Neural progenitor cell (in vitro differentiated cells): ENCODE measurements around the gene CCR4. TPM values are rescaled to one million over a fixed set of nuclear protein-coding genes. Genes with fewer than 3 reads are reported as not detected.
"Not testable (repeated sequence)": the region's sequence is repeated elsewhere in the genome, so short reads cannot be mapped to it uniquely, and the experiment has no call there.

Experiments
- DNase-seq: peaks from one replicate; pipeline ENCODE4 v3.0.0-alpha.2; 2016; ENCODE audit warnings: low spot score
- H2AFZ ChIP-seq: fragments of 200-600 bp; sonication (generic); replicated peaks from 2 replicates; pipeline ENCODE4 v1.6.1; 2016; ENCODE audit warnings: antibody characterized with exemption
- H3F3A ChIP-seq: fragments of 200-600 bp; sonication (generic); 2 replicates; pipeline ENCODE4 v1.6.1; 2016; ENCODE audit warnings: antibody characterized with exemption, low read depth
- H3K27ac ChIP-seq: fragments of 200-600 bp; sonication (generic); 2 replicates; pipeline ENCODE4 v1.5.1; 2016; ENCODE audit warnings: mild to moderate bottlenecking
- H3K27me3 ChIP-seq: fragments of 200-600 bp; sonication (generic); 2 replicates; pipeline ENCODE4 v1.6.1; 2016; ENCODE audit warnings: mild to moderate bottlenecking, moderate library complexity
- H3K36me3 ChIP-seq: fragments of 200-600 bp; sonication (generic); 2 replicates; pipeline ENCODE4 v1.5.1; 2016
- H3K4me1 ChIP-seq: fragments of 200-600 bp; sonication (generic); 2 replicates; pipeline ENCODE4 v1.6.1; 2016; ENCODE audit warnings: mixed run types
- H3K4me2 ChIP-seq: fragments of 200-600 bp; sonication (generic); 2 replicates; pipeline ENCODE4 v1.6.1; 2016
- H3K4me3 ChIP-seq: fragments of 200-600 bp; sonication (generic); 2 replicates; pipeline ENCODE4 v1.5.1; 2016
- H3K79me2 ChIP-seq: fragments of 200-600 bp; sonication (generic); 2 replicates; pipeline ENCODE4 v1.6.1; 2016; ENCODE audit warnings: low read depth
- H3K9ac ChIP-seq: fragments of 200-600 bp; sonication (generic); 2 replicates; pipeline ENCODE4 v1.6.1; 2016
- H3K9me3 ChIP-seq: fragments of 200-600 bp; sonication (generic); 2 replicates; pipeline ENCODE4 v1.5.1; 2016; ENCODE audit warnings: low read depth
- H4K20me1 ChIP-seq: fragments of 200-600 bp; sonication (generic); 2 replicates; pipeline ENCODE4 v1.6.1; 2016; ENCODE audit warnings: low read depth
- H3K27ac Mint-ChIP-seq: 3 replicates; pipeline ENCODE4 v1.8.0; 2021; ENCODE audit warnings: mixed read lengths
- H3K27me3 Mint-ChIP-seq: 2 replicates; pipeline ENCODE4 v1.8.0; 2022; ENCODE audit warnings: low read depth, mild to moderate bottlenecking, inconsistent platforms, moderate library complexity, mixed read lengths; ENCODE audit not compliant: insufficient read depth
- H3K36me3 Mint-ChIP-seq: 3 replicates; pipeline ENCODE4 v1.8.0; 2021; ENCODE audit warnings: mixed read lengths
- H3K4me1 Mint-ChIP-seq: 3 replicates; pipeline ENCODE4 v1.8.0; 2021; ENCODE audit warnings: mixed read lengths
- H3K4me3 Mint-ChIP-seq: 3 replicates; pipeline ENCODE4 v1.8.0; 2021; ENCODE audit warnings: mild to moderate bottlenecking, moderate library complexity, mixed read lengths
- H3K9me3 Mint-ChIP-seq: 3 replicates; pipeline ENCODE4 v1.8.0; 2020; ENCODE audit warnings: mixed read lengths
- EZH2 ChIP-seq: fragments of 200-600 bp; sonication (generic); IDR thresholded peaks from 2 replicates; pipeline ENCODE4 v1.6.1; 2017; ENCODE audit warnings: antibody characterized with exemption, mild to moderate bottlenecking, moderate library complexity
- EZH2phosphoT487 ChIP-seq: fragments of 200-600 bp; sonication (generic); IDR thresholded peaks from 2 replicates; pipeline ENCODE4 v1.6.1; 2017; ENCODE audit warnings: antibody characterized with exemption
- total RNA-seq: library from RNA; depleted of rRNA; stranded (reverse); fragments of >200 nt; gene quantifications from 2 replicates; pipeline ENCODE4 v1.2.3, GENCODE V29; 2015; ENCODE audit warnings: low replicate concordance
- TF ChIP-seq, protein P1 (sequence below): fragments of 200-600 bp; sonication (generic); IDR thresholded peaks from 2 replicates; pipeline ENCODE4 v1.5.1; 2017; ENCODE audit warnings: antibody characterized with exemption, mild to moderate bottlenecking

Gene CCR4
- total RNA-seq, 1 donor from 2014 or later = not detected

DNA sequence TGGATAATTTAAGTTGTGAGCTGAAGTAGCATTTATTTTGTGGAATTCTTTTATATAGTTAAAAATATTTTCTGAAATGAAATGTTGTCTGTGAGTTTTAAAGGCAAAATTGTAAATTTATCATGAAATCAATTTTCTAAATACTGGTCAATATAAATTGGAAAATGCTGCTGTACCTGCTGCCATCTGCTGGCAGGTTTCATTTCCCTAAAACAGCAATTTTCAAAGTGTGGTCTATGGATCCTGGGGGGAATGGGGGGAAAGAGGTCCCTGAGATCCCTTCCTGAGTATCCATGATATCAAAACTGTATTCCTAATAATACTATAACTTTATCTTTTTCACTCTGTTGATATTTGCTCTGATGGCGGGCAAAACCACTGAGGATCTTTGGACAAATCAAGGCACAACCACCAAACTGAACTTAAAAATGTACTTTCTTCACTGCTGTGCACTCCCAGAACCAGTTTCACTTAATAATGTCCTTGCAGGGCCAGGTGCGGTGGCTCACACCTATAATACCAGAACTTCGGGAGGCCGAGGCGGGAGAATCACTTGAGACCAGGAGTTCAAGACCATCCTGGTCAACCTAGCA lies 17.2 kb upstream of the CCR4 start:
- Histone ChIP-seq H3K27ac (no peak overlapping the region), H3F3A (peaks cover 7% of the 10 kb centered on the region), H3K4me2 (no peak overlapping the region), H3K9ac (no peak overlapping the region), H3K79me2 (no peaks in the 10 kb centered on the region), H3K9me3 (no peaks in the 10 kb centered on the region), H3K4me1 (no peaks in the 10 kb centered on the region), H3K4me3 (no peak overlapping the region), H3K27me3 (no peaks in the 10 kb centered on the region), H3K36me3 (no peaks in the 10 kb centered on the region), H2AFZ (no peak overlapping the region), H4K20me1 (no peaks in the 10 kb centered on the region)
- Mint-ChIP-seq H3K27ac (no peak overlapping the region), H3K9me3 (no peaks in the 10 kb centered on the region), H3K36me3 (no peaks in the 10 kb centered on the region), H3K4me1 (no peaks in the 10 kb centered on the region), H3K4me3 (no peak overlapping the region), H3K27me3 (peaks cover 4% of the 10 kb centered on the region)
- no peak for TF ChIP-seq EZH2phosphoT487
- TF ChIP-seq, protein P1, sequence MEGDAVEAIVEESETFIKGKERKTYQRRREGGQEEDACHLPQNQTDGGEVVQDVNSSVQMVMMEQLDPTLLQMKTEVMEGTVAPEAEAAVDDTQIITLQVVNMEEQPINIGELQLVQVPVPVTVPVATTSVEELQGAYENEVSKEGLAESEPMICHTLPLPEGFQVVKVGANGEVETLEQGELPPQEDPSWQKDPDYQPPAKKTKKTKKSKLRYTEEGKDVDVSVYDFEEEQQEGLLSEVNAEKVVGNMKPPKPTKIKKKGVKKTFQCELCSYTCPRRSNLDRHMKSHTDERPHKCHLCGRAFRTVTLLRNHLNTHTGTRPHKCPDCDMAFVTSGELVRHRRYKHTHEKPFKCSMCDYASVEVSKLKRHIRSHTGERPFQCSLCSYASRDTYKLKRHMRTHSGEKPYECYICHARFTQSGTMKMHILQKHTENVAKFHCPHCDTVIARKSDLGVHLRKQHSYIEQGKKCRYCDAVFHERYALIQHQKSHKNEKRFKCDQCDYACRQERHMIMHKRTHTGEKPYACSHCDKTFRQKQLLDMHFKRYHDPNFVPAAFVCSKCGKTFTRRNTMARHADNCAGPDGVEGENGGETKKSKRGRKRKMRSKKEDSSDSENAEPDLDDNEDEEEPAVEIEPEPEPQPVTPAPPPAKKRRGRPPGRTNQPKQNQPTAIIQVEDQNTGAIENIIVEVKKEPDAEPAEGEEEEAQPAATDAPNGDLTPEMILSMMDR = peak; percentile 89
- DNase-seq = peak; percentile 40

DNA sequence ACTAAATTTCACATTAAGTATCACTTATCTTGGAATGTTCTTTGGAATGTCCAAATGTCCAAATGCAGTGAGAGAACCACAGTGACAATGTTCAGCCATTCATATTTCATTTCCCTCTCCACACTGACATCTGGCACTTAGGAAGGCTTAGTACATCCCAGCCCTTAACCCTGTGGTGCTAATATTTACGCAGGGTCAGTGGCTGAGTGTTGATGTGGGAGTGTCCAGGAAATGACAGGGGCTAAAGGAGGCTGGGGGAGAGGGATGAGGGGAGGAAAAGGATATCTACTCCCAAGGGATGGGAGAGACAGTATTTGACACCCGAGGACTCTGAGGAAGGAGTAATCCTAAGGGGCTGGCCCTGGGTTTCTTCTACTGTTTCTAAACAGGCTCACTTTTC lies 14.1 kb upstream of the CCR4 start:
- H2AFZ ChIP-seq = no peak overlapping the region
- H3K27me3 ChIP-seq = no peaks in the 10 kb centered on the region
- DNase-seq = no peak
- no peak overlapping the region for H3K4me2 ChIP-seq
- Mint-ChIP-seq H3K4me1 (no peaks in the 10 kb centered on the region), H3K4me3 (no peak overlapping the region), H3K27ac (no peak overlapping the region), H3K27me3 (peaks cover 2% of the 10 kb centered on the region), H3K36me3 (no peaks in the 10 kb centered on the region), H3K9me3 (peaks cover 11% of the 10 kb centered on the region)
- H3K4me3 ChIP-seq = no peak overlapping the region
- H3K4me1 ChIP-seq = no peaks in the 10 kb centered on the region
- H4K20me1 ChIP-seq = no peaks in the 10 kb centered on the region
- no peaks in the 10 kb centered on the region for H3K36me3 ChIP-seq
- TF ChIP-seq EZH2 (no peak), EZH2phosphoT487 (no peak)
- TF ChIP-seq, protein P1 = no peak
- H3K9me3 ChIP-seq = no peaks in the 10 kb centered on the region
- no peak overlapping the region for H3K9ac ChIP-seq
- H3K27ac ChIP-seq = no peak overlapping the region
- H3K79me2 ChIP-seq = no peaks in the 10 kb centered on the region
- H3F3A ChIP-seq = peaks cover 12% of the 10 kb centered on the region

DNA sequence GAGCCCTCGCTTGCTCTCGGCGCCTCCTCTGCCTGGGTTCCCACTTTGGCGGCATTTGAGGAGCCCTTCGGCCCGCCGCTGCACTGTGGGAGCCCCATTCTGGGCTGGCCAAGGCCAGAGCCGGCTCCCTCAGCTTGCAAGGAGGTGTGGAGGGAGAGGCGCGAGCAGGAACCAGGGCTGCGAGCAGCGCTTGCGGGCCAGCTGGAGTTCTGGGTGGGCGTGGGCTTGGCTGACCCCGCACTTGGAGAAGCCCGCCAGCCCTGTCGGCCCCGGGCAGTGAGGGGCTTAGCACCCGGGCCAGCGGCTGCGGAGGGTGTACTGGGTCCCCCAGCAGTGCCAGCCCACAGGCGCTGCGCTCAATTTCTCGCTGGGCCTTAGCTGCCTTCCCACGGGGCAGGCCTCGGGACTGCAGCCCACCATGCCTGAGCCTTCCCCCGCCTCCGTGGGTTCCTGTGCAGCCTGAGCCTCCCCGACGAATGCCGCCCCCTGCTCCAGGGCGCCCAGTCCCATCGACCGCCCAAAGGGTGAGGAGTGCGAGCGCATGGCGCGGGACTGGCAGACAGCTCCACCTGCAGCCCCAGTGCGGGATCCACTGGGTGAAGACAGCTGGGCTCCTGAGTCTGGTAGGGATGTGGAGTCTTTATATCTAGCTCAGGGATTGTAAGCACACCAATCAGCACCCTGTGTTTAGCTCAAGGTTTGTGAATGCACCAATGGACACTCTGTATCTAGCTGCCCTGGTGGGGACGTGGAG lies 11.7 kb upstream of the CCR4 start:
- not testable (repeated sequence) for H2AFZ ChIP-seq, H3K4me1 Mint-ChIP-seq, H4K20me1 ChIP-seq, H3K4me3 Mint-ChIP-seq, H3K4me2 ChIP-seq, H3K9me3 ChIP-seq, H3K79me2 ChIP-seq, H3K4me1 ChIP-seq, H3K27me3 Mint-ChIP-seq, H3K27me3 ChIP-seq, H3F3A ChIP-seq, H3K27ac Mint-ChIP-seq, H3K27ac ChIP-seq, H3K36me3 ChIP-seq, H3K36me3 Mint-ChIP-seq, DNase-seq, H3K9ac ChIP-seq, H3K4me3 ChIP-seq
- H3K9me3 Mint-ChIP-seq = peaks cover 11% of the 10 kb centered on the region

DNA sequence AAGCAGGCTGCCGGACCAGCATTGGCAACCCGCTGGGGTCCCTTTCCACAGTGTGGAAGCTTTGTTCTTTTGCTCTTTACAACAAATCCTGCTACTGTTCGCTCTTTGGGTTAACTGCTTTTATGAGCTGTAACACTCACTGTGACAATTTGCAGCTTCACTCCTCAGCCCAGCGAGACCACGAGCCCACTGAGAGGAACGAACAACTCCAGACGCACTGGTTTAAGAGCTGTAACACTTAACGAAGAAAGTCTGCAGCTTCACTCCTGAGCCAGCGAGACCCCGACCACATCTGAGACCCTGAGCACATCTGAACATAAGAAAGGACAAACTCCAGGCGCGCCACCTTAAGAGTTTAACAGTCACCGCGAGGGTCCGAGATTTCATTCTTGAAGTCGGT lies 10.7 kb upstream of the CCR4 start:
- DNase-seq = no peak
- Histone ChIP-seq H3K4me2 (no peak overlapping the region), H3K36me3 (no peaks in the 10 kb centered on the region), H3K27ac (no peak overlapping the region), H3K79me2 (no peaks in the 10 kb centered on the region), H3K27me3 (no peaks in the 10 kb centered on the region), H2AFZ (peak overlapping the region; percentile 42), H3K4me1 (no peaks in the 10 kb centered on the region), H3K4me3 (no peak overlapping the region), H3K9me3 (no peaks in the 10 kb centered on the region), H4K20me1 (no peaks in the 10 kb centered on the region), H3K9ac (no peak overlapping the region), H3F3A (peaks cover 10% of the 10 kb centered on the region)
- Mint-ChIP-seq H3K9me3 (peaks cover 11% of the 10 kb centered on the region), H3K27ac (no peak overlapping the region), H3K36me3 (no peaks in the 10 kb centered on the region), H3K4me3 (no peak overlapping the region), H3K27me3 (peaks cover 2% of the 10 kb centered on the region), H3K4me1 (no peaks in the 10 kb centered on the region)
- no peak for TF ChIP-seq EZH2phosphoT487
- no peak for TF ChIP-seq EZH2
- TF ChIP-seq, protein P1 = no peak
